Measurements from ENCODE around the gene SORBS2.

GRCh38 chr4:185711726-185712125 lies 100.3 kb downstream of the SORBS2 start:
- TF ChIP-seq, protein P1, sequence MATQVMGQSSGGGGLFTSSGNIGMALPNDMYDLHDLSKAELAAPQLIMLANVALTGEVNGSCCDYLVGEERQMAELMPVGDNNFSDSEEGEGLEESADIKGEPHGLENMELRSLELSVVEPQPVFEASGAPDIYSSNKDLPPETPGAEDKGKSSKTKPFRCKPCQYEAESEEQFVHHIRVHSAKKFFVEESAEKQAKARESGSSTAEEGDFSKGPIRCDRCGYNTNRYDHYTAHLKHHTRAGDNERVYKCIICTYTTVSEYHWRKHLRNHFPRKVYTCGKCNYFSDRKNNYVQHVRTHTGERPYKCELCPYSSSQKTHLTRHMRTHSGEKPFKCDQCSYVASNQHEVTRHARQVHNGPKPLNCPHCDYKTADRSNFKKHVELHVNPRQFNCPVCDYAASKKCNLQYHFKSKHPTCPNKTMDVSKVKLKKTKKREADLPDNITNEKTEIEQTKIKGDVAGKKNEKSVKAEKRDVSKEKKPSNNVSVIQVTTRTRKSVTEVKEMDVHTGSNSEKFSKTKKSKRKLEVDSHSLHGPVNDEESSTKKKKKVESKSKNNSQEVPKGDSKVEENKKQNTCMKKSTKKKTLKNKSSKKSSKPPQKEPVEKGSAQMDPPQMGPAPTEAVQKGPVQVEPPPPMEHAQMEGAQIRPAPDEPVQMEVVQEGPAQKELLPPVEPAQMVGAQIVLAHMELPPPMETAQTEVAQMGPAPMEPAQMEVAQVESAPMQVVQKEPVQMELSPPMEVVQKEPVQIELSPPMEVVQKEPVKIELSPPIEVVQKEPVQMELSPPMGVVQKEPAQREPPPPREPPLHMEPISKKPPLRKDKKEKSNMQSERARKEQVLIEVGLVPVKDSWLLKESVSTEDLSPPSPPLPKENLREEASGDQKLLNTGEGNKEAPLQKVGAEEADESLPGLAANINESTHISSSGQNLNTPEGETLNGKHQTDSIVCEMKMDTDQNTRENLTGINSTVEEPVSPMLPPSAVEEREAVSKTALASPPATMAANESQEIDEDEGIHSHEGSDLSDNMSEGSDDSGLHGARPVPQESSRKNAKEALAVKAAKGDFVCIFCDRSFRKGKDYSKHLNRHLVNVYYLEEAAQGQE (IDR thresholded peaks at IDR 0.05; ENCODE audit: borderline replicate concordance): no peak
- TF ChIP-seq, protein P2, sequence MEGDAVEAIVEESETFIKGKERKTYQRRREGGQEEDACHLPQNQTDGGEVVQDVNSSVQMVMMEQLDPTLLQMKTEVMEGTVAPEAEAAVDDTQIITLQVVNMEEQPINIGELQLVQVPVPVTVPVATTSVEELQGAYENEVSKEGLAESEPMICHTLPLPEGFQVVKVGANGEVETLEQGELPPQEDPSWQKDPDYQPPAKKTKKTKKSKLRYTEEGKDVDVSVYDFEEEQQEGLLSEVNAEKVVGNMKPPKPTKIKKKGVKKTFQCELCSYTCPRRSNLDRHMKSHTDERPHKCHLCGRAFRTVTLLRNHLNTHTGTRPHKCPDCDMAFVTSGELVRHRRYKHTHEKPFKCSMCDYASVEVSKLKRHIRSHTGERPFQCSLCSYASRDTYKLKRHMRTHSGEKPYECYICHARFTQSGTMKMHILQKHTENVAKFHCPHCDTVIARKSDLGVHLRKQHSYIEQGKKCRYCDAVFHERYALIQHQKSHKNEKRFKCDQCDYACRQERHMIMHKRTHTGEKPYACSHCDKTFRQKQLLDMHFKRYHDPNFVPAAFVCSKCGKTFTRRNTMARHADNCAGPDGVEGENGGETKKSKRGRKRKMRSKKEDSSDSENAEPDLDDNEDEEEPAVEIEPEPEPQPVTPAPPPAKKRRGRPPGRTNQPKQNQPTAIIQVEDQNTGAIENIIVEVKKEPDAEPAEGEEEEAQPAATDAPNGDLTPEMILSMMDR (IDR thresholded peaks at IDR 0.05; ENCODE audit: poor library complexity, severe bottlenecking): no peak
- TF ChIP-seq POLR2AphosphoS5 (IDR thresholded peaks at IDR 0.05) (no peak), EP300 (conservative IDR thresholded peaks at IDR 0.05; ENCODE audit: poor library complexity, severe bottlenecking) (no peak), EZH2 (IDR thresholded peaks at IDR 0.05; ENCODE audit: borderline replicate concordance, insufficient read depth, low read length, poor library complexity, severe bottlenecking) (no peak)
